ENCODE data around the gene SCRG1.
A peak's percentile ranks its signal among the peaks of the same experiment; 100 is the strongest.

Gene SCRG1

GRCh38 chr4:173398779-173399415 lies at the start of gene SCRG1:
Gene SCRG1, minus strand, starts transcription at chr4:173399116. Its CDS starts 7,702 bp downstream, at chr4:173391414.
- DNase-seq = peak; percentile 67

- DNase-seq = peak; percentile 66
These were observed 49.2 kb upstream of the SCRG1 start for GRCh38 chr4:173448103-173448502.

- DNase-seq = no peak
These were observed 47.5 kb upstream of the SCRG1 start for GRCh38 chr4:173446416-173446815.

- no peak for DNase-seq
These were observed 44.2 kb upstream of the SCRG1 start for GRCh38 chr4:173443121-173443520.

- DNase-seq = no peak
These were observed 43.5 kb upstream of the SCRG1 start for GRCh38 chr4:173442223-173442932.

- DNase-seq = no peak
These were observed 42.0 kb upstream of the SCRG1 start for GRCh38 chr4:173440888-173441287.

- DNase-seq = peak; percentile 41
These were observed 37.9 kb upstream of the SCRG1 start for GRCh38 chr4:173436771-173437265.

GRCh38 chr4:173436149-173436579 lies 37.2 kb upstream of the SCRG1 start:
- peak; percentile 91 for DNase-seq

- no peak for DNase-seq
These were observed 35.3 kb upstream of the SCRG1 start for GRCh38 chr4:173434231-173434630.

GRCh38 chr4:173433447-173433846 lies 34.5 kb upstream of the SCRG1 start:
- DNase-seq = no peak

- DNase-seq = no peak
These were observed 33.5 kb upstream of the SCRG1 start for GRCh38 chr4:173432430-173432829.

GRCh38 chr4:173426064-173426463 lies 27.1 kb upstream of the SCRG1 start:
- no peak for DNase-seq

GRCh38 chr4:173424899-173425805 lies 26.2 kb upstream of the SCRG1 start:
- DNase-seq = peak; percentile 88

- peak; percentile 40 for DNase-seq
These were observed 21.9 kb upstream of the SCRG1 start for GRCh38 chr4:173420801-173421200.

- no peak for DNase-seq
These were observed 21.4 kb upstream of the SCRG1 start for GRCh38 chr4:173420324-173420752.

GRCh38 chr4:173418639-173419038 lies 19.7 kb upstream of the SCRG1 start:
- no peak for DNase-seq

GRCh38 chr4:173417833-173418232 lies 18.9 kb upstream of the SCRG1 start:
- DNase-seq = no peak

GRCh38 chr4:173415885-173416653 lies 17.2 kb upstream of the SCRG1 start:
- no peak for DNase-seq

- no peak for DNase-seq
These were observed 16.2 kb upstream of the SCRG1 start for GRCh38 chr4:173415092-173415491.

- DNase-seq = no peak
These were observed 15.5 kb upstream of the SCRG1 start for GRCh38 chr4:173414456-173414855.

- DNase-seq = peak; percentile 73
These were observed 14.1 kb upstream of the SCRG1 start for GRCh38 chr4:173413036-173413435.

- DNase-seq = no peak
These were observed 12.3 kb upstream of the SCRG1 start for GRCh38 chr4:173411106-173411693.
